HG02970 (cell line): ENCODE measurements around the gene DCTN5.
A peak's percentile ranks its signal among the peaks of the same experiment; 100 is the strongest.

Source experiments
- ATAC-seq: cut with Tn5 transposase; IDR thresholded peaks from one replicate; pipeline ENCODE4 v1.9.1; 2021; ENCODE audit warnings: mild to moderate bottlenecking, moderate library complexity, moderate number of reproducible peaks; ENCODE audit not compliant: unreplicated experiment, low FRiP score

Gene DCTN5

DNA sequence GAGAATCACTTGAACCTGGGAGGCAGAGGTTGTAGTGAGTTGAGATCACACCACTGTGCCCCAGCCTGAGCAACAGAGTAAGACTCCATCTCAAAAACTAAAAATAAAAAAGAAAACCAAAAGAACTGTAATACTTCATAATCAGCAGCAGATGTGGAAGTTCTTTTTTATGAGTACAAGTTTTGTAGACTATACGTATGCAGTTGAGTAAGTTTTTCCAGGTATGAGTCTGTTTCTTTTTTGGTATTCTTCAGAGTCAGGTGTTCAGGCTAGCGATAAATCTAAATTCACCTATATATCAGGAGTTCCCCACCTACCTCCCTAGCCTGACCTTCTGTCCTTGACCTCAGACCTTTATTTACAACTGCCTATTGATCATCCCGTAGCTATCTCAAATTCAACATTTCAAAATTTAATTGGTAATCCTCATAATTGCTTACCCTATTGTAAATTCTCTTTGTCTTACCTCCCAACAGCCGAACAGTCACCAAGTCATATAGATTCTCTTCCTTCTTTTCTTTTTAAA, 10.7 kb downstream of the DCTN5 start:
- ATAC-seq, result no peak

DNA sequence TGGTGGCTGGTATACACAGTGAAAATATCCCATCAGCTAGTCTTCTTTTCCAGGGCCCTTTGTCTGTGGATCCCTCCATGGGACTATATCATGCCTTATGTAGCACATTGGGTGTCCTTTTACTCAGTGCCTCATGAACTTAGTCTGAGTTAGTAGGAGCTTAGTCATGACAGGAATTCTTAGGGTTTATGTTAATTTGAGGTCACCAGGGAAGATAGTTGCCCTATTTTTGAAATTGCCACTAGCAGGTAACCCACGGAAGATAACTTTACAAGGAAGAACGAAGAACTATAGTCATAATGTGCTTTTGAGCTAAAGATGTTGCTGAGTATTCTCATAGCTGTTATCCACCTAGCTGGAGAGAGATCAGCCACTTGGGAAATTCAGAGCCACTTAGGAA, 22.7 kb downstream of the DCTN5 start:
- ATAC-seq, result no peak

DNA sequence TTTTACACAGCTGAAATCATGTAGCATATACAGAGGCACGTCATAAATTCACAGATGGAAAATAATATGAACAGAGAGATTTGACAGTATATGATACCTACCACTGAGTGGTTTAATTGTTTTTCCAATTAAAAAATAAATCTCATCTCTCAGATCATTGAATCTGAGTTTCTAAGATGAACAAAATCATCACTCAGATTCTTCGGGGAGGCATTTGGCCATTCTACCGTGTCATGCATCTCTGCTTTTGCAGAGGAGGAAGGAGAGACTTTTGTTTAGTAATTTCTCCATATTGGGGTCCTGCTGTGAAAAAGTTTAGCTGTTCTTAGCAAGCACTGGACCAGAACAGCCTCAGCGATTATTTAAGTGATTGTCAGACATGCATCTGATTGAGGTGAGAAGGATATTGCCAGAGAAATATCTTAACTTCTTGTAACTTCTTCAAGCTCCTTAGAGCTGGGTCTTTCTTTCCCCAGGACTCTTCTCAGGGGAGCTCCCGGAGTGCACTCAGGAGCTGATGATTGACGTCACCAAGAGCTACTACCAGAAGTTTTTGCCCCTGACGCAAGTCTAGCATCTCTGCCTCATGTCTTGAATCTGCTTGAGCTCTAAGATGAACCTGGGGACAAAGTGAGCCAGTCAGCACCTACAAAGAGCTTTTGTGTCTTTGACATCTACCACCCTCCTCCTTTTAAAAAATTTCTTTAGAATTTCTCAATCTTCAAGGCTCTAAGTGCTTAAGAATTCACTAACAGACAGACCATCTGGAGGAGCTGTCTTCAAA, 25.5 kb downstream of the DCTN5 start:
- ATAC-seq, result no peak

DNA sequence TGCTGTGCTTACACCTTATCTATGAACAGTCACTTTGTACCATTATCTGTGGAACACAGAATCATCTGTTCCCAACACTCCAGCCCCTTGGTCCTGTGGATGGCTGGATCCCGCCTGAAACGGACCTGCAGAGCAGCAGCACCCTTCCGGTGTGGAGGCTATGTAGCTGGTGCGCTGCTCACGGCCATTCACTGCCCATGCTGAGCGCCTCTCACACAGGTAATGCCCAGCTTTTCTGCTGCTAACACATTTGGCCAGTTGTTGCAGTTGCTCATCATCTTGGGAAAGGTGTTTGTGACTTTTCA, 26.0 kb downstream of the DCTN5 start:
- no peak for ATAC-seq

DNA sequence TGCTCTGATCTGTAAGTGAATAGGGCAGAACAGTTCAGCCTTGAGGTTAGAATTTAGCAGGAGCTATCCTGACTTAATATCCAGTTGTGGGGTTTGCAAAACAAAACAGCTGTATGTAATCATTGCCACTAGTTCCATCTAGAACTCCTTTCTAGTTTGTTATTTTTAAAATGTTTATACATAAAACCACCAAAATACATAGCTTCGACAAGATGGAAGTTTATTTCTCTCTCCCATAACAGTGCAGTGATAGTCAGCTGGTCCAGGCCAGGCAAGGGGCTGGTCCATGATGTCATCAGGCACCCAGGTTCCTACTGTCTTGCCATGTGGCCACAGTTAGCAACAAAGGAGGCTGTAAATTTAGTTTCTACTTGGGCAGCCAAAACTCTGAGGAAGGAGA, 27.0 kb downstream of the DCTN5 start:
- ATAC-seq, result no peak

DNA sequence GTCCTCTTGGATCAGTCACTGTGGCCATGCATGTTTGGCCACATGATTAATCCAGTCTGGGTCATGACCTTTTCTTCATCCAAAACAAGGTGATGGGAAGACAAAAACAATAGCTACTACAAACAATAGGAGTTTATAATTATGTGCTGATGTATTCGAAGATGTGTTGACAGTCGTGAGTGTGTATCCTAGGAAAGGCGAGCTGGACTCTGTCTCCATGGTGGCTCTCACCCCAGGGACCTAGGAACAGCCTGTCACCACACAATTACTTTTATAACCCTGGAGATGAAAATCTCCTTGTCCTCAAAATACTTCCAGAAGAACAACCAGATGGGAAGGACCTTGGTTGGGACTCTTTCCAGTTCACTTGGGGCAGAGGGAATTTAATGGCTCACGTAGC, 27.6 kb downstream of the DCTN5 start:
- ATAC-seq, result no peak

DNA sequence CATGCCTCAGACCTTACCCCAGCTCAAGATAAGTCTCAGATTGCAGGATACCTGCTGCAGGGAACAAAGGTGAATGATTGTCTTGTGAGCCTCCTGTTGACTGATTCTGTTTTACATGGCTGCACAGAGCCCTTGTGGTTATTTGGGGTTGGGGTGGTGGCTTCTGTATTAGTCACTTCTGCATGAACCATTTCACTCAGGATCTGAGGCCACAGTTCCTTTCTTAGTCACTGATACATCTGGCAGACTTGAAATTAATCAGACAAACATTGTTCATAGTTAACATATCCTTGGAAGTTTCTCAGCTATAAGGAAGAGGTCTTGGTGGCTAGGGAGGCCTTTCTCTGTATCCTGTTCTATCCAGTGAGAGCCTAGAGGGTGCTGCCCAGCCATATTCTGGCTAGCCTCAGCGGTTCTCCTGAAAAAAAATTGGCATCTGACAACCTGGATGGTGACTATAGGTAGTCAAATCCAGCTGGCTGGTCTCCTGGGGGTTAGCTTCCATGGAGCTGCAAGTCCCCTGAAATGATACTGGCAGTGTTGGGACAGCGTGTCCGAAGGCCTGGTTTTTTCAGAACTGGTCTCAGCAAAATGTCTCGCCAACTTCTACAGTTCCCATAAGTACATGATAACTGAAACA, 29.0 kb downstream of the DCTN5 start:
- ATAC-seq, result peak; percentile 62

DNA sequence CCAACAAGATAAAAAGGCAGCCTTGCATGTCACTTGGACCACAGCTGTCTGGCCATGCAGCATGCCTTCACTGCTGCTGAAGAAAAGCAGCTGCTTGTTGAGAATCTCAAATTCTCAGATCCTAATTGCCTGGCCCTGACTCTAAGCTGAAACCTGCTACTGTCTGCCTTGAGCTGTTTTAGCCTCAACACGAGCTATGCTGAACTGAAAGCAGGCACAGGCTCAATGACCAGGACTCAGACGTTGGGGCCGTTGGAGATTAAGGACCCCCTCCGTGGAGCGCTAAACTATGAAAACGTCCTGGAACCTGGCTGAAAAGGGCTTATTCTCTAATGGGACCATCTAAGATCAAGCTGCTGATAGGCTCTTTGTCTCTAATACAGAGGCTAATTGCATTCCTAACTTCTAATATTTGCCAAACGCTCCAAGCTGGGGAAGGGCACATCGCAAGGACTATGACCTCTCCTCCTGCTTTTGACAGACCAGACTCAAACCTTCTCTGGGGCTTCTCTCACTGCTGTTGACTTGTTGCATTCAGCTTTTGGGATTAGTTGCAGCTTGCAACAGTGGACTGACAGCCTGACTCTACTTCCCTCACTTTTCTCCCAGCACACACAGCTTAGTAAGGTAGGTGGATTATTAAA, 32.8 kb downstream of the DCTN5 start:
- no peak for ATAC-seq

DNA sequence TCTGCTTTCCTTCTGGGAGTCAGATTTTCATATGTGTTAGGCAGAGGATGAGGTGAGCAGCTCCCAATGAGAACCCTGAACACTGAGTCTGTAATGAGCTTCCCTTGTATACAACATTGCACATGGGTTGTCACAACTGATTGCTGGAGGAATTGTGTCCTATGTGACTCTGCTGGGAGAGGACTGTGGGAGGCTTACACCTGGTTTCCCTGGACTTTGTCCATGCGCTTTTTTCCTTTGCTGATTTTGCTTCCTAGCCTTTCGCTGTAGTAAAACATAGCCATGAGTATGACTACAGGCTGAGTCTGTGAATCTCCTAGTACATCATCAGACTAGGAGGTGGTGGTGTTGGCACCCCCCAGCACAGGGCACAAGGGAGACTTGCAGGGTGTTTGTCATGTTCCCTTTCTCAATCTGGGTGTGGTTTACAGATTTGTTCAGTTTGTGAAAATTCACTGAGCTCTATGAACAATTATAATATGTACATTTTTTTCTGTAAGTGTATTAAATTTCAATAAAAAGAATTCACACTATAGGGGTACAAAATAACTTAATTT, 35.7 kb downstream of the DCTN5 start:
- no peak for ATAC-seq

DNA sequence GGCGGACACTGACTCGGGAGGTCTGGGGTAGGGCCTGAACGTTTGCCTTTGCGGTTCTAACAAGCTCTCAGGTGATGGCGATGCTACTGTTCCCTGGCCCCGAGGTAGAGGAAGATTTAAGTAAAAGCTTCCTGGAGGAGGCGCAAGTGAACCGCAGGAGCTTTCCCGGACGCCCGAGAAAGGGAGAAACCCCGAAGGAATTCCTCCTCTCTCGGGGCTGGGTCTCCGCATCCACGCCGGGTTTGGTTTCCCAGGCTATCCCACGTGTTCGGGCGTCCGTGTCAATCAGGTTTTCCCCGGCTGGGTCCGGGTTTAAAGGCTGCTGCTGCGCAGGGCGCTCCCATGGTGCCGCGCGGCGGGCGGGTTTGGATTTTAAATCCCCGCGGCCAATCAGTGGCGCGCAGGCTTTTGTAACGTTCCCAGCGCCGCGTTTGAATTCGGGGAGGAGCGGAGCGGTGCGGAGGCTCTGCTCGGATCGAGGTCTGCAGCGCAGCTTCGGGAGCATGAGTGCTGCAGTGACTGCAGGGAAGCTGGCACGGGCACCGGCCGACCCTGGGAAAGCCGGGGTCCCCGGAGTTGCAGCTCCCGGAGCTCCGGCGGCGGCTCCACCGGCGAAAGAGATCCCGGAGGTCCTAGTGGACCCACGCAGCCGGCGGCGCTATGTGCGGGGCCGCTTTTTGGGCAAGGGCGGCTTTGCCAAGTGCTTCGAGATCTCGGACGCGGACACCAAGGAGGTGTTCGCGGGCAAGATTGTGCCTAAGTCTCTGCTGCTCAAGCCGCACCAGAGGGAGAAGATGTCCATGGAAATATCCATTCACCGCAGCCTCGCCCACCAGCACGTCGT, 37.4 kb downstream of the DCTN5 start, which contains the start of gene PLK1:
PLK1 (plus strand) TSS at position 460 of the 844 bp plus-strand sequence; CDS start at position 504, 44 bp downstream.
- peak; percentile 80 for ATAC-seq

DNA sequence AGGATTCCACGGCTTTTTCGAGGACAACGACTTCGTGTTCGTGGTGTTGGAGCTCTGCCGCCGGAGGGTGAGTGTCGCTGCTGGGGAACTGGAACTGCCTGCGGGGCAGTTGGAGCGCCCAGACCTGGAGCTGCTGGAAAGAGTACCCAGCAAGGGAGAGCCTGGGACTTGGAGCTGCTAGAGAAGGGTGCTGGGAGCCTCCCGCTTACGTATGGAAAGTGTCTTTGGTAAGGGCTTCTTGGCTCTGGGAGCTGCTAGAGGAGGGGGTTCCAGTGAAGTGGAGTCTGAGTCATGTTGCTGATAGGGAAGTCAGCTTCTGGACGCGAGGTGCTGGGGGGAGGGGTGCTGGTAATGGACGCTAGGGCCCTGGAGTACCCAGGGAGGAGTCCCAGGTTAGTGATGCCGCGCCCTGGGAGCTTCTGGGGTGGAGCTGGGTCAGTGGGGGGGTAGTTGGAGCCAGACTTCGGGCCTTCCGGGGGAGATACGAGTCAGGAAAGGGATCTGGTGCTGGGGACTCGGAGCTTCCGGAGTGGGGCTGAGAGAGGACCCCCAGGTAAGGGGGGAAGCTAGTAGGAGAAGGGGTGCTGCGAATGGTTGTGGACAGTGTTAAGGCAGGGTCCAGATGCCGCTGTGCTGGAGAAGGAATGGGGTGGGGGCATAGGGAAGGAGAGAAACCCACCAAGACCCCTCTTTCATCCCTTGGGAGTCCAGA, 38.2 kb downstream of the DCTN5 start:
- no peak for ATAC-seq

DNA sequence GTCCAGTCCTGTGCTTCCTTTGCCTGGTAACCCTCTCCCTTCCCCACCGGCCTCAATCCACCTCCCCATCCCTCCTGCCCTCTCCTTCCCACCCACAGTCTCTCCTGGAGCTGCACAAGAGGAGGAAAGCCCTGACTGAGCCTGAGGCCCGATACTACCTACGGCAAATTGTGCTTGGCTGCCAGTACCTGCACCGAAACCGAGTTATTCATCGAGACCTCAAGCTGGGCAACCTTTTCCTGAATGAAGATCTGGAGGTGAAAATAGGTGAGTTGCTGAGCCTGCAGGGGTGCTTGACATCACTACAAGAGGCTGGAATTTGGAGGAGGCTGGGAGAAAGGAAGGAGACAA, 38.7 kb downstream of the DCTN5 start:
- ATAC-seq, result no peak

DNA sequence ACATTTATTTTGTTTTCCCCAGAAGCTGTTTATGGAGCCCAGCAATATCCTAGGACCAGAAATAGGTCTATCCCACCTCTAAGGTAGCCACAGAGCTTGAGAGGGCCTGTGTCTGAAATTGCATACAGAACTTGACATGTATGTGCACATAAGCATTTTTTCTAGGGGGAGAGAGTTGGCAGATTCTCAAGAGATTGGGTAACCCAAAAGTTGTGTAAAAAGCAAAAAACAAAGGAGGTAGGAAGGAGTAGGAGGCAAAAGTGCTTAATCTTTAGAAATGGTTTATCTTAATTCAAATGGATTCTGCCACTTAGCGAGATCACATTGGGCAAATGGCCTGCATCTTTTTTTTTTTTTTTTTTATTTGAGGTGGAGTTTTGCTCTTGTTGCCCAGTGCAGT, 40.9 kb downstream of the DCTN5 start:
- ATAC-seq, result no peak

DNA sequence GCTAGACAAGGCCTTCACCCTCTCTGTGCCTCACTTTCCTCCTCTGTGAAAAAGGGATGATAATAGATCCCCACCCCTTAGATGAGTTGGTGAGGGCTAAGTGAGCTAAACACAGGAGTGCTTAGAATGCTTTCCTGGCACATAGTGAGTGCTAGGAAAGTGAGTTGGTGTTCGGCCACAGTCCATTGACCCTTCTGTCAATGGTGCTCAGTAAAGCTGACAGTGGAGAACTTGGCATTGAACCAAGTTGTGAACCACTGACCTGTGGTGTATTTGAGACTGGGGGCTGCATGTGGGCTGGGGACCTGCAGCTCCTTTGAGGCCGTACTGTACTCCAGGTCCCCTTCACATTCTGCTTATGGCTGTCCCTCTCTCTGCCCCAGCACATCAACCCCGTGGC, 42.2 kb downstream of the DCTN5 start:
- no peak for ATAC-seq

DNA sequence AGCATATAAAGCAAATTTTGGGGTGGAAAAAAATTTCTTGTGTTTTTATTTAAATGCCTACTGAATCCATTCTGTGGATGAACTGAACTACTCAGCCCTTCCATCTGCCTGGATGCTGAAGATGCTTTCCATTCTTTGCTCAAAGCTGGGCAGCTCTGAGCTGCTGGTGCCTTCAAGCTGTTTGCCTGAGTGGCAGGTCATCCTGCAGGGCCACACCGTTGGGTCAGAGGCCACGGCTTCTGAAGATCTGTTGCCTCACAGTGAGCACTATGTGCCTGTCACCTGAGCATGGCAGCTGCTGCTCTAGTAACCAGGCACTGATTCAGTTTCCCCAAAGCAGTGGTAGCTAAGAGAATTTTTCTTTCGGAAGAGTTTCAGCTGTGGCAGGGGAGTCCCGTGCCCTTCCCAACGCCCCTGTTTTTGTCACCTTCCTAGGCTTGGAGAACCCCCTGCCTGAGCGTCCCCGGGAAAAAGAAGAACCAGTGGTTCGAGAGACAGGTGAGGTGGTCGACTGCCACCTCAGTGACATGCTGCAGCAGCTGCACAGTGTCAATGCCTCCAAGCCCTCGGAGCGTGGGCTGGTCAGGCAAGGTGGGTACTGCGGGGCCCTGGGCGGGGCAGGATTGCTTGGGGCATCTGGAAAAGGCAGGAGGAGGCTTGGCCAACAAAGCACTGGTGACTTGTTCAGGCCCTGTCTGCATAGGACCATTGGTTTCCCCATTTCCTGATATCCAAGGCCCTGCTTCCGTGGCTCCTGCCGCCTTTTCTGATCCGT, 46.0 kb downstream of the DCTN5 start:
- ATAC-seq, result no peak

DNA sequence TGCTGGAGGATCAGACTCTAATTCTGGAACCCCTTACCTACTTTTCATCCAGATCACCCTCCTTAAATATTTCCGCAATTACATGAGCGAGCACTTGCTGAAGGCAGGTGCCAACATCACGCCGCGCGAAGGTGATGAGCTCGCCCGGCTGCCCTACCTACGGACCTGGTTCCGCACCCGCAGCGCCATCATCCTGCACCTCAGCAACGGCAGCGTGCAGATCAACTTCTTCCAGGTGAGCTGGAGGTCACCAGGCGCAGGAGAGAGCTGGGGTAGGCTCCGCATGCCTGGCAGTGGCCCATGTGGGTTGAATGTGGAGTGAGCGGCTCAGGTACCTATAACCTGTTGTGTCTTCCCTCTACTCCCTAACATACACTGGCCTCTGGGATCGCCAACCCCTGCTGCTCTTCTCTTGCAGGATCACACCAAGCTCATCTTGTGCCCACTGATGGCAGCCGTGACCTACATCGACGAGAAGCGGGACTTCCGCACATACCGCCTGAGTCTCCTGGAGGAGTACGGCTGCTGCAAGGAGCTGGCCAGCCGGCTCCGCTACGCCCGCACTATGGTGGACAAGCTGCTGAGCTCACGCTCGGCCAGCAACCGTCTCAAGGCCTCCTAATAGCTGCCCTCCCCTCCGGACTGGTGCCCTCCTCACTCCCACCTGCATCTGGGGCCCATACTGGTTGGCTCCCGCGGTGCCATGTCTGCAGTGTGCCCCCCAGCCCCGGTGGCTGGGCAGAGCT, 48.3 kb downstream of the DCTN5 start:
- no peak for ATAC-seq

DNA sequence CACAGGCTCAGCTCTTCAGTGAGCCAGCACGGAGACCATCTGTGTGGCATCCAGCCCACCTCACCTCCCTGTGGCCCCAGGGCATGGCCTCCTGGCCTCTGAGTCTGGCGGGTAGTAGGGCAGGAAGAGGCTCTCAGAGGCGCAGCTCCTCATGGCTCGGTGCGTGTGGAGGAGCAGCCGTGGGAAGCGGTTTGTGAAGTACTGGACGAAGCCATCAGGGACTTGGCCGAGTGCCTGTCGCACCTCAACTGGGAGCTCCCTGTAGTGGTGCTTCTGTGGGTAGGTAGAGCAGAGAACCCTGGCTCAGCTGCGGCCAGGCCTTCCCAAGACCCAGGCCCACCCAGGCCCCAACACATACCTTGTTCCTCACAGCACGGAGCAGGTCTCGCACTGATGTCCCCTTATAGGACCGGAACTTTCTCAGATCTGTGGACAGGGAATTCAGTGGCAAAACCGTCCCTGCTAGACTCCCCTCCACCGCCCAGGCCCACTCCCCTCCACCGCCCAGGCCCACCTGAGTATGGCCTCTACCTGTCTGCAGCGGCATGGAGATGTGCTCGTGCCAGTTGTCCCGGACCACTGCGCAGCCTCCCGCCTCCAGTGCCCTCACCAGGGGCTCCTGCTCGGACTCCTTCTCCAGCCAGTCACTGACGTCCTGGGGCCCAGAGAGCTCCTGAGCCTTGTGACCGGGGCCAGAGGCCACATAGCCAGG, 49.7 kb downstream of the DCTN5 start:
- ATAC-seq, result no peak
